HG02840 (cell line): Measurements from ENCODE around the gene RTL10.

Experiments used
- ATAC-seq: cut with Tn5 transposase; IDR thresholded peaks from one replicate; pipeline ENCODE4 v1.9.1; 2021; ENCODE audit warnings: mild to moderate bottlenecking, moderate library complexity, moderate number of reproducible peaks; ENCODE audit not compliant: unreplicated experiment, low FRiP score

RTL10 gene

GRCh38 chr22:19877626-19878339 is 23.1 kb upstream of the RTL10 start:
- no peak for ATAC-seq

- ATAC-seq: no peak
Observed at GRCh38 chr22:19876941-19877625, 22.4 kb upstream of the RTL10 start.

GRCh38 chr22:19876314-19876940 is 21.8 kb upstream of the RTL10 start:
- ATAC-seq: no peak

GRCh38 chr22:19875531-19876313 is 21.0 kb upstream of the RTL10 start:
- ATAC-seq: no peak

GRCh38 chr22:19875061-19875530 is 20.4 kb upstream of the RTL10 start:
- ATAC-seq: no peak

GRCh38 chr22:19874307-19875060 is 19.8 kb upstream of the RTL10 start:
- ATAC-seq: no peak

GRCh38 chr22:19873960-19874306 is 19.3 kb upstream of the RTL10 start:
- no peak for ATAC-seq

GRCh38 chr22:19873138-19873959 is 18.7 kb upstream of the RTL10 start:
- ATAC-seq: no peak

GRCh38 chr22:19872779-19873137 is 18.1 kb upstream of the RTL10 start:
- no peak for ATAC-seq

GRCh38 chr22:19871845-19872778 is 17.4 kb upstream of the RTL10 start:
- ATAC-seq: no peak

- no peak for ATAC-seq
Observed at GRCh38 chr22:19871023-19871844, 16.6 kb upstream of the RTL10 start.

GRCh38 chr22:19870153-19871022 is 15.7 kb upstream of the RTL10 start:
- no peak for ATAC-seq

- no peak for ATAC-seq
Observed at GRCh38 chr22:19869497-19870152, 15.0 kb upstream of the RTL10 start.

GRCh38 chr22:19868773-19869471 is 14.2 kb upstream of the RTL10 start:
- no peak for ATAC-seq

GRCh38 chr22:19868333-19868732 is 13.7 kb upstream of the RTL10 start:
- no peak for ATAC-seq
